Ascending aorta (tissue), 2 donors: Measurements from ENCODE around the gene TMEM225. TPM values are rescaled to one million over a fixed set of nuclear protein-coding genes. Genes with fewer than 3 reads are reported as not detected.

Experiments
- DNase-seq, 2 donors: peaks; one replicate each; pipeline ENCODE4 v3.0.0-alpha.2; 2019; ENCODE audit warnings: low spot score in 2 of 2
- H3K27ac ChIP-seq, 2 donors: fragments of 200-600 bp; sonication (generic); one replicate each; pipeline ENCODE4 v1.5.1; 2016 to 2017; ENCODE audit warnings: mild to moderate bottlenecking in 1 of 2
- H3K27me3 ChIP-seq: fragments of 200-600 bp; sonication (generic); one replicate; pipeline ENCODE4 v1.5.1; 2017
- H3K36me3 ChIP-seq, 2 donors: fragments of 200-600 bp; sonication (generic); one replicate each; pipeline ENCODE4 v1.5.1; 2016
- H3K4me1 ChIP-seq, 2 donors: fragments of 200-600 bp; sonication (generic); one replicate each; pipeline ENCODE4 v1.5.1; 2016 to 2017; ENCODE audit warnings: mild to moderate bottlenecking in 1 of 2
- H3K4me3 ChIP-seq, 2 donors: fragments of 200-600 bp; sonication (generic); one replicate each; pipeline ENCODE4 v1.5.1; 2016 to 2017; ENCODE audit warnings: mild to moderate bottlenecking in 1 of 2
- H3K9me3 ChIP-seq, 2 donors: fragments of 200-600 bp; sonication (generic); one replicate each; pipeline ENCODE4 v1.5.1; 2016
- CTCF ChIP-seq, 3 experiments: fragments of 200-600 bp in 2 of 3; fragments of 450-650 bp in 1 of 3; sonication (generic) in 2 of 3; IDR thresholded peaks; one replicate each; pipeline ENCODE4 v1.5.1; 2016 to 2019; ENCODE audit warnings: antibody characterized with exemption in 3 of 3, mild to moderate bottlenecking in 1 of 3, moderate library complexity in 1 of 3
- intact Hi-C: fragments of 100-400 bp; cut with DNase I; formaldehyde crosslinking; loops from one replicate; pipeline ENCODE4 v1.15.1; 2023
- total RNA-seq: library from RNA; depleted of rRNA; stranded (reverse); fragments of >200 nt; gene quantifications from one replicate; pipeline ENCODE4 v1.1.0, GENCODE V29; 2016

Gene TMEM225
- total RNA-seq, 1 donor from 2014 or later: not detected

- Histone ChIP-seq H3K27me3 (no peaks in the 10 kb centered on the region), H3K27ac (no peak overlapping the region), H3K4me3 (no peak overlapping the region), H3K9me3 (no peaks in the 10 kb centered on the region), H3K4me1 (no peaks in the 10 kb centered on the region), H3K36me3 (no peaks in the 10 kb centered on the region)
- intact Hi-C loops: no loop called here
- DNase-seq: no peak
- TF ChIP-seq CTCF (IDR thresholded peaks at IDR 0.05): no peak
These were observed 46.8 kb downstream of the TMEM225 start for GRCh38 chr11:123838659-123839058.

- H3K36me3 ChIP-seq: no peaks in the 10 kb centered on the region
- intact Hi-C loops: no loop called here
- no peaks in the 10 kb centered on the region for H3K27me3 ChIP-seq
- H3K4me3 ChIP-seq: no peak overlapping the region
- no peak overlapping the region for H3K27ac ChIP-seq
- no peaks in the 10 kb centered on the region for H3K9me3 ChIP-seq
- no peaks in the 10 kb centered on the region for H3K4me1 ChIP-seq
- no peak for DNase-seq
- TF ChIP-seq CTCF (IDR thresholded peaks at IDR 0.05): no peak
These were observed 47.3 kb downstream of the TMEM225 start for GRCh38 chr11:123838199-123838598.

GRCh38 chr11:123833095-123833494 lies 52.4 kb downstream of the TMEM225 start:
- Histone ChIP-seq H3K4me1 (no peaks in the 10 kb centered on the region), H3K36me3 (no peaks in the 10 kb centered on the region), H3K27me3 (no peaks in the 10 kb centered on the region), H3K27ac (no peak overlapping the region), H3K4me3 (no peak overlapping the region), H3K9me3 (no peaks in the 10 kb centered on the region)
- intact Hi-C loops: no loop called here
- TF ChIP-seq CTCF (IDR thresholded peaks at IDR 0.05): no peak
- DNase-seq: no peak

Other genes starting within 250 kb of the TMEM225 start
- 4.7 TPM for gene SCN3B, start 231.0 kb downstream of the TMEM225 start, total RNA-seq
- 2.2 TPM for gene ZNF202, start 144.0 kb downstream of the TMEM225 start, total RNA-seq
- not detected for gene OR6X1, start 131.2 kb downstream of the TMEM225 start, total RNA-seq
- gene OR6M1, start 79.3 kb downstream of the TMEM225 start, total RNA-seq: not detected
- not detected for gene OR8D4, start 16.5 kb upstream of the TMEM225 start, total RNA-seq
- gene OR4D5, start 53.9 kb upstream of the TMEM225 start, total RNA-seq: not detected
- not detected for gene OR6T1, start 58.2 kb upstream of the TMEM225 start, total RNA-seq
- not detected for gene OR10S1, start 92.1 kb upstream of the TMEM225 start, total RNA-seq
- not detected for gene OR10G6, start 109.5 kb upstream of the TMEM225 start, total RNA-seq
- not detected for gene OR10G4, start 127.3 kb upstream of the TMEM225 start, total RNA-seq
- gene OR10G9, start 137.3 kb upstream of the TMEM225 start, total RNA-seq: not detected
- gene OR10G8, start 141.1 kb upstream of the TMEM225 start, total RNA-seq: not detected
- gene OR10G7, start 155.7 kb upstream of the TMEM225 start, total RNA-seq: not detected
- gene VWA5A, start 229.8 kb upstream of the TMEM225 start, total RNA-seq: 7.6 TPM